ENCODE results near the gene PRPF8. TPM values are rescaled to one million over a fixed set of nuclear protein-coding genes. Genes with fewer than 3 reads are reported as not detected.
"Not testable (repeated sequence)": the region's sequence is repeated elsewhere in the genome, so short reads cannot be mapped to it uniquely, and the experiment has no call there.

Gene PRPF8
- polyA plus RNA-seq, 1 donor from 2014 or later: 56.9 TPM

DNA sequence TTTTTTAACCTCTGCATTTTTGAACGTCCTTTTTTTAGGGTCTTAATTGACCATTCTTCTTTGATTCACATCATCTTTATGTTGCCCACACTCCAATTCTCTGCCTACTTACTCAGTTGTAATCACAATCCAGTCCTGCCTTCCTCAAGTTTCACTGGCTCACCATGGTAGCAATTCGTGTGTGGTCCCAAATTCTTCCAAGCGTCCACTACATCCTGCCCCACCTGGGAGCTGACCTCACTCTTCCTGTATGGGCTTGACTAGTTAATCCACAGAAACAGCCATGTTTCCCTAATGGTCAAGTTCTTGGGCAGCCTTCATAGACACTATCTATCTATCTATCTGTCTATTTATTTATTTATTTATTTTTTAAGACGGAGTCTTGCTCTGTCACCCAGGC lies 18.4 kb upstream of the PRPF8 start:
- TF ChIP-seq EZH2 (IDR thresholded peaks at IDR 0.05; ENCODE audit: borderline replicate concordance, insufficient read depth, low read length, poor library complexity, severe bottlenecking) (no peak), TAF1 (IDR thresholded peaks at IDR 0.05; ENCODE audit: low read depth) (no peak), EP300 (conservative IDR thresholded peaks at IDR 0.05; ENCODE audit: poor library complexity, severe bottlenecking) (no peak), POLR2AphosphoS5 (IDR thresholded peaks at IDR 0.05) (no peak), MXI1 (conservative IDR thresholded peaks at IDR 0.05; ENCODE audit: poor library complexity, severe bottlenecking) (no peak), RAD21 (conservative IDR thresholded peaks at IDR 0.05) (no peak), SMC3 (conservative IDR thresholded peaks at IDR 0.05; ENCODE audit: poor library complexity) (no peak)
- TF ChIP-seq, protein P1, sequence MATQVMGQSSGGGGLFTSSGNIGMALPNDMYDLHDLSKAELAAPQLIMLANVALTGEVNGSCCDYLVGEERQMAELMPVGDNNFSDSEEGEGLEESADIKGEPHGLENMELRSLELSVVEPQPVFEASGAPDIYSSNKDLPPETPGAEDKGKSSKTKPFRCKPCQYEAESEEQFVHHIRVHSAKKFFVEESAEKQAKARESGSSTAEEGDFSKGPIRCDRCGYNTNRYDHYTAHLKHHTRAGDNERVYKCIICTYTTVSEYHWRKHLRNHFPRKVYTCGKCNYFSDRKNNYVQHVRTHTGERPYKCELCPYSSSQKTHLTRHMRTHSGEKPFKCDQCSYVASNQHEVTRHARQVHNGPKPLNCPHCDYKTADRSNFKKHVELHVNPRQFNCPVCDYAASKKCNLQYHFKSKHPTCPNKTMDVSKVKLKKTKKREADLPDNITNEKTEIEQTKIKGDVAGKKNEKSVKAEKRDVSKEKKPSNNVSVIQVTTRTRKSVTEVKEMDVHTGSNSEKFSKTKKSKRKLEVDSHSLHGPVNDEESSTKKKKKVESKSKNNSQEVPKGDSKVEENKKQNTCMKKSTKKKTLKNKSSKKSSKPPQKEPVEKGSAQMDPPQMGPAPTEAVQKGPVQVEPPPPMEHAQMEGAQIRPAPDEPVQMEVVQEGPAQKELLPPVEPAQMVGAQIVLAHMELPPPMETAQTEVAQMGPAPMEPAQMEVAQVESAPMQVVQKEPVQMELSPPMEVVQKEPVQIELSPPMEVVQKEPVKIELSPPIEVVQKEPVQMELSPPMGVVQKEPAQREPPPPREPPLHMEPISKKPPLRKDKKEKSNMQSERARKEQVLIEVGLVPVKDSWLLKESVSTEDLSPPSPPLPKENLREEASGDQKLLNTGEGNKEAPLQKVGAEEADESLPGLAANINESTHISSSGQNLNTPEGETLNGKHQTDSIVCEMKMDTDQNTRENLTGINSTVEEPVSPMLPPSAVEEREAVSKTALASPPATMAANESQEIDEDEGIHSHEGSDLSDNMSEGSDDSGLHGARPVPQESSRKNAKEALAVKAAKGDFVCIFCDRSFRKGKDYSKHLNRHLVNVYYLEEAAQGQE (IDR thresholded peaks at IDR 0.05; ENCODE audit: borderline replicate concordance): no peak
- TF ChIP-seq, protein P2, sequence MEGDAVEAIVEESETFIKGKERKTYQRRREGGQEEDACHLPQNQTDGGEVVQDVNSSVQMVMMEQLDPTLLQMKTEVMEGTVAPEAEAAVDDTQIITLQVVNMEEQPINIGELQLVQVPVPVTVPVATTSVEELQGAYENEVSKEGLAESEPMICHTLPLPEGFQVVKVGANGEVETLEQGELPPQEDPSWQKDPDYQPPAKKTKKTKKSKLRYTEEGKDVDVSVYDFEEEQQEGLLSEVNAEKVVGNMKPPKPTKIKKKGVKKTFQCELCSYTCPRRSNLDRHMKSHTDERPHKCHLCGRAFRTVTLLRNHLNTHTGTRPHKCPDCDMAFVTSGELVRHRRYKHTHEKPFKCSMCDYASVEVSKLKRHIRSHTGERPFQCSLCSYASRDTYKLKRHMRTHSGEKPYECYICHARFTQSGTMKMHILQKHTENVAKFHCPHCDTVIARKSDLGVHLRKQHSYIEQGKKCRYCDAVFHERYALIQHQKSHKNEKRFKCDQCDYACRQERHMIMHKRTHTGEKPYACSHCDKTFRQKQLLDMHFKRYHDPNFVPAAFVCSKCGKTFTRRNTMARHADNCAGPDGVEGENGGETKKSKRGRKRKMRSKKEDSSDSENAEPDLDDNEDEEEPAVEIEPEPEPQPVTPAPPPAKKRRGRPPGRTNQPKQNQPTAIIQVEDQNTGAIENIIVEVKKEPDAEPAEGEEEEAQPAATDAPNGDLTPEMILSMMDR (IDR thresholded peaks at IDR 0.05; ENCODE audit: poor library complexity, severe bottlenecking): no peak
- H3K4me2 ChIP-seq (ENCODE audit: low read length): no peak overlapping the region

DNA sequence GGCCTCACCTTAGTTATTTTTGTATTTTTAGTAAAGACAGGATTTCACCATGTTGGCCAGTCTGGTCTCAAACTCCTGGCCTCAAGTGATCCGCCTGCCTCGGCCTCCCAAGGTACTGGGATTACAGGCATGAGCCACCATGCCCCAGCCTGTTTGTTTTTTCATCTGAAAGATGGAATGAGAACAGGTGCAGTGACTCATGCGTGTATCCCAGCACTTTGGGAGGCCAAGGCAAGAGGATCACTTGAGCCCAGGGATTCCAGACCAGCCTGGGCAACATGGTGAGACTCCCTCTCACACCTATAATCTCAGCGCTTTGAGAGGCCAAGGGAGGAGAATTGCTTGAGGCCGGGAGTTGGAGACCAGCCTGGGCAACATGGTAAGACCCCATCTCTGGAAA lies 15.2 kb upstream of the PRPF8 start:
- H3K4me3 ChIP-seq (ENCODE audit: low read length); H3K36me3 ChIP-seq (ENCODE audit: insufficient read depth, low read length); H3K4me2 ChIP-seq (ENCODE audit: low read length); H2AFZ ChIP-seq (ENCODE audit: low read depth, low read length); H3K27ac ChIP-seq (ENCODE audit: low read length); H4K20me1 ChIP-seq (ENCODE audit: insufficient read depth); H3K79me2 ChIP-seq (replicated peaks; ENCODE audit: insufficient read depth, low read length); H3K9me3 ChIP-seq (ENCODE audit: low read length); H3K9me2 ChIP-seq (ENCODE audit: insufficient read depth, low read length); H3F3A ChIP-seq (ENCODE audit: insufficient read depth, low read length, poor library complexity, severe bottlenecking); H3K27me3 ChIP-seq (ENCODE audit: insufficient read depth, low read depth, low read length); H3K9ac ChIP-seq (ENCODE audit: low read length): not testable (repeated sequence)

More for the DNA sequence above, 18.4 kb upstream of the PRPF8 start:
- H4K20me1 ChIP-seq (ENCODE audit: insufficient read depth): no peaks in the 10 kb centered on the region
- no peaks in the 10 kb centered on the region for H3K27me3 ChIP-seq (ENCODE audit: insufficient read depth, low read depth, low read length)
- H3K9me2 ChIP-seq (ENCODE audit: insufficient read depth, low read length): no peaks in the 10 kb centered on the region
- no peaks in the 10 kb centered on the region for H3K36me3 ChIP-seq (ENCODE audit: insufficient read depth, low read length)
- H3F3A ChIP-seq (ENCODE audit: insufficient read depth, low read length, poor library complexity, severe bottlenecking): no peaks in the 10 kb centered on the region
- no peak overlapping the region for H3K27ac ChIP-seq (ENCODE audit: low read length)
- H2AFZ ChIP-seq (ENCODE audit: low read depth, low read length): no peak overlapping the region
- H3K9me3 ChIP-seq (ENCODE audit: low read length): no peaks in the 10 kb centered on the region
- no peaks in the 10 kb centered on the region for H3K79me2 ChIP-seq (replicated peaks; ENCODE audit: insufficient read depth, low read length)
- H3K4me3 ChIP-seq (ENCODE audit: low read length): no peak overlapping the region
- H3K9ac ChIP-seq (ENCODE audit: low read length): no peak overlapping the region

DNA sequence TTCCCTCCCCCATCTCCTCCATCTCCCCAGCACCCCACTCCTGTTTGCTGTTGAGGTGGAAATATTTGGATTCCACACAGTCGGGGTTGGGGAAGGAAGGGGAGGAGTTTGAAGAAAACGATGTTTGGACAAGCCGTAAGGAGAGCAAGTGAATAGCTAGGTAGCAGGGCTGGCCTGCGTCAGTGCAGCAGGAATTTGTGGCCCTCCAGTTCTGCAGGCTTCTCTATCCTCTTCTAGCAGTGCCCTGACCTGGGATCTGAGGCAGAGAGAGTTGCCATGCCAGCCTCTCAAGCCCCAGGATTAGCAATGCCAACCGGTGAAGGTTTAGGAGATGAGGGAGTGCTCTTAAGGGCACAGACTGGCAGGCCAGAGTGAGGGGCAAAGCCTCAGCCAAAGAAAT lies 13.0 kb upstream of the PRPF8 start:
- Histone ChIP-seq H3K36me3 (ENCODE audit: insufficient read depth, low read length) (no peaks in the 10 kb centered on the region), H3K27me3 (ENCODE audit: insufficient read depth, low read depth, low read length) (no peaks in the 10 kb centered on the region), H3K9me2 (ENCODE audit: insufficient read depth, low read length) (no peaks in the 10 kb centered on the region), H3F3A (ENCODE audit: insufficient read depth, low read length, poor library complexity, severe bottlenecking) (no peaks in the 10 kb centered on the region), H3K27ac (ENCODE audit: low read length) (no peak overlapping the region), H3K9ac (ENCODE audit: low read length) (no peak overlapping the region), H3K9me3 (ENCODE audit: low read length) (no peaks in the 10 kb centered on the region), H4K20me1 (ENCODE audit: insufficient read depth) (no peaks in the 10 kb centered on the region), H3K4me2 (ENCODE audit: low read length) (no peak overlapping the region), H2AFZ (ENCODE audit: low read depth, low read length) (no peak overlapping the region), H3K4me3 (ENCODE audit: low read length) (no peak overlapping the region), H3K79me2 (replicated peaks; ENCODE audit: insufficient read depth, low read length) (no peaks in the 10 kb centered on the region)
- TF ChIP-seq, protein P1 (IDR thresholded peaks at IDR 0.05; ENCODE audit: borderline replicate concordance): no peak
- no peak for TF ChIP-seq TAF1 (IDR thresholded peaks at IDR 0.05; ENCODE audit: low read depth)
- no peak for TF ChIP-seq SMC3 (conservative IDR thresholded peaks at IDR 0.05; ENCODE audit: poor library complexity)
- no peak for TF ChIP-seq EZH2 (IDR thresholded peaks at IDR 0.05; ENCODE audit: borderline replicate concordance, insufficient read depth, low read length, poor library complexity, severe bottlenecking)
- TF ChIP-seq MXI1 (conservative IDR thresholded peaks at IDR 0.05; ENCODE audit: poor library complexity, severe bottlenecking): no peak
- no peak for TF ChIP-seq RAD21 (conservative IDR thresholded peaks at IDR 0.05)
- no peak for TF ChIP-seq POLR2AphosphoS5 (IDR thresholded peaks at IDR 0.05)
- TF ChIP-seq, protein P2 (IDR thresholded peaks at IDR 0.05; ENCODE audit: poor library complexity, severe bottlenecking): no peak
- TF ChIP-seq EP300 (conservative IDR thresholded peaks at IDR 0.05; ENCODE audit: poor library complexity, severe bottlenecking): no peak

Data from neural cell (in vitro differentiated cells).